Astrocyte (in vitro differentiated cells and primary cell): Measurements from ENCODE around the gene CPSF4. TPM values are rescaled to one million over a fixed set of nuclear protein-coding genes. Genes with fewer than 3 reads are reported as not detected.

ENCODE experiments used
- DNase-seq: peaks from one replicate; pipeline ENCODE4 v3.0.0-alpha.2; 2010; ENCODE audit warnings: low read depth
- FAIRE-seq: peaks from 2 replicates; lab custom pipeline; 2011; peaks lifted over from hg19 to GRCh38; lab: Jason Lieb, UNC
- H2AFZ ChIP-seq: 2 replicates; pipeline ENCODE4 v1.6.0; 2012; ENCODE audit warnings: low read depth, low read length, inconsistent platforms
- H3K27ac ChIP-seq: 2 replicates; pipeline ENCODE4 v1.5.1; 2011; ENCODE audit warnings: low read depth, low read length, inconsistent platforms
- H3K27me3 ChIP-seq: 2 replicates; pipeline ENCODE4 v1.6.0; 2011; ENCODE audit warnings: low read length, inconsistent platforms; ENCODE audit not compliant: insufficient read depth
- H3K36me3 ChIP-seq: 2 replicates; pipeline ENCODE4 v1.5.1; 2011; ENCODE audit warnings: low read length, inconsistent platforms; ENCODE audit not compliant: insufficient read depth
- H3K4me1 ChIP-seq: 2 replicates; pipeline ENCODE4 v1.5.1; 2011; ENCODE audit warnings: low read length, inconsistent platforms; ENCODE audit not compliant: insufficient read depth
- H3K4me2 ChIP-seq: 2 replicates; pipeline ENCODE4 v1.6.0; 2012; ENCODE audit warnings: low read length, inconsistent platforms
- H3K4me3 ChIP-seq: 2 replicates; pipeline ENCODE4 v1.5.1; 2011; ENCODE audit warnings: low read depth, mild to moderate bottlenecking, low read length, inconsistent platforms; ENCODE audit not compliant: insufficient read depth
- H3K79me2 ChIP-seq: 2 replicates; pipeline ENCODE4 v1.6.0; 2012; ENCODE audit warnings: mild to moderate bottlenecking, low read length, inconsistent platforms; ENCODE audit not compliant: insufficient read depth
- H3K9ac ChIP-seq: 2 replicates; pipeline ENCODE4 v1.6.0; 2012; ENCODE audit warnings: mild to moderate bottlenecking, low read length, inconsistent platforms
- H3K9me3 ChIP-seq: 2 replicates; pipeline ENCODE4 v1.5.1; 2012; ENCODE audit warnings: low read depth, mild to moderate bottlenecking, low read length, inconsistent platforms; ENCODE audit not compliant: insufficient read depth
- H4K20me1 ChIP-seq: 2 replicates; pipeline ENCODE4 v1.6.0; 2012; ENCODE audit warnings: low read length, inconsistent platforms; ENCODE audit not compliant: insufficient read depth
- H3K27ac Mint-ChIP-seq: one replicate; pipeline ENCODE4 v1.8.0; 2021; ENCODE audit warnings: mild to moderate bottlenecking, mixed read lengths; ENCODE audit not compliant: unreplicated experiment
- H3K27me3 Mint-ChIP-seq: one replicate; pipeline ENCODE4 v1.8.0; 2021; ENCODE audit warnings: low read depth, mixed read lengths; ENCODE audit not compliant: unreplicated experiment
- H3K36me3 Mint-ChIP-seq: one replicate; pipeline ENCODE4 v1.8.0; 2021; ENCODE audit warnings: low read depth, mixed read lengths; ENCODE audit not compliant: unreplicated experiment
- H3K4me1 Mint-ChIP-seq: one replicate; pipeline ENCODE4 v1.8.0; 2021; ENCODE audit warnings: low read depth, mixed read lengths; ENCODE audit not compliant: unreplicated experiment
- H3K4me3 Mint-ChIP-seq: one replicate; pipeline ENCODE4 v1.8.0; 2021; ENCODE audit warnings: mild to moderate bottlenecking, moderate library complexity, mixed read lengths; ENCODE audit not compliant: unreplicated experiment
- H3K9me3 Mint-ChIP-seq: one replicate; pipeline ENCODE4 v1.8.0; 2021; ENCODE audit warnings: mild to moderate bottlenecking, mixed read lengths; ENCODE audit not compliant: unreplicated experiment
- EZH2 ChIP-seq: IDR thresholded peaks from 2 replicates; pipeline ENCODE4 v1.6.1; 2012; ENCODE audit warnings: mild to moderate bottlenecking, low read length, inconsistent platforms; ENCODE audit not compliant: insufficient read depth
- total RNA-seq: library from RNA; stranded (reverse); gene quantifications from 2 replicates; pipeline ENCODE4 v1.2.1, GENCODE V29; 2021
- TF ChIP-seq, protein P1 (sequence below): IDR thresholded peaks from 2 replicates; pipeline ENCODE4 v1.5.1; 2011; ENCODE audit warnings: low read depth, mild to moderate bottlenecking, inconsistent platforms, low read length, moderate library complexity; ENCODE audit not compliant: insufficient read depth

CPSF4 gene
- total RNA-seq, 1 donor from 2014 or later, result 46.8 TPM

DNA sequence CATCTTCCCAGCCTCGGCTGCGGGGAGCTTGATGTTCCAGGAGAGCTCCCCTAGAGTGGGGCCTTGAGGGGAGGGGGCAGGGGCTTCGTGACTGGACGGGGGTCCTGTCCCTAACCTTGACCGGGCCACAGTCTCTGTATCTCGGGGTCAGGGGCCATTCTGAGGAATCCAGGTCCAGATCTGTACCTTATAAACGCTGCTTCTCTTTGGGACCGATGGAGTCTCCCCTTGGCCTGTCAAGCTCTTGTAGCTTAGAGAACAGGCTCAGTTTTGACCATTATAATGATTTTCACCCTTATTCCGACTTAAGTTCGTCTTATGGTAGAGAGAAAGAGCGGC lies 66.5 kb downstream of the CPSF4 start:
- H3K9me3 Mint-ChIP-seq, result no peaks in the 10 kb centered on the region
- FAIRE-seq, result no peak
- H3K27ac Mint-ChIP-seq, result peak overlapping the region; percentile 91
- H3K4me1 ChIP-seq, result peaks cover 13% of the 10 kb centered on the region
- H3K27ac ChIP-seq, result peak overlapping the region; percentile 93
- H3K79me2 ChIP-seq, result peaks cover 63% of the 10 kb centered on the region
- H3K9me3 ChIP-seq, result no peaks in the 10 kb centered on the region
- H3K27me3 Mint-ChIP-seq, result no peaks in the 10 kb centered on the region
- no peaks in the 10 kb centered on the region for H3K36me3 ChIP-seq
- peaks cover 3% of the 10 kb centered on the region for H4K20me1 ChIP-seq
- H3K4me3 ChIP-seq, result peak overlapping the region; percentile 89
- H3K4me3 Mint-ChIP-seq, result peak overlapping the region; percentile 99
- peak overlapping the region; percentile 92 for H2AFZ ChIP-seq
- H3K4me2 ChIP-seq, result peak overlapping the region; percentile 94
- peaks cover 3% of the 10 kb centered on the region for H3K36me3 Mint-ChIP-seq
- H3K27me3 ChIP-seq, result no peaks in the 10 kb centered on the region
- TF ChIP-seq EZH2, result no peak
- TF ChIP-seq, protein P1, sequence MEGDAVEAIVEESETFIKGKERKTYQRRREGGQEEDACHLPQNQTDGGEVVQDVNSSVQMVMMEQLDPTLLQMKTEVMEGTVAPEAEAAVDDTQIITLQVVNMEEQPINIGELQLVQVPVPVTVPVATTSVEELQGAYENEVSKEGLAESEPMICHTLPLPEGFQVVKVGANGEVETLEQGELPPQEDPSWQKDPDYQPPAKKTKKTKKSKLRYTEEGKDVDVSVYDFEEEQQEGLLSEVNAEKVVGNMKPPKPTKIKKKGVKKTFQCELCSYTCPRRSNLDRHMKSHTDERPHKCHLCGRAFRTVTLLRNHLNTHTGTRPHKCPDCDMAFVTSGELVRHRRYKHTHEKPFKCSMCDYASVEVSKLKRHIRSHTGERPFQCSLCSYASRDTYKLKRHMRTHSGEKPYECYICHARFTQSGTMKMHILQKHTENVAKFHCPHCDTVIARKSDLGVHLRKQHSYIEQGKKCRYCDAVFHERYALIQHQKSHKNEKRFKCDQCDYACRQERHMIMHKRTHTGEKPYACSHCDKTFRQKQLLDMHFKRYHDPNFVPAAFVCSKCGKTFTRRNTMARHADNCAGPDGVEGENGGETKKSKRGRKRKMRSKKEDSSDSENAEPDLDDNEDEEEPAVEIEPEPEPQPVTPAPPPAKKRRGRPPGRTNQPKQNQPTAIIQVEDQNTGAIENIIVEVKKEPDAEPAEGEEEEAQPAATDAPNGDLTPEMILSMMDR, result no peak
- peak overlapping the region; percentile 91 for H3K9ac ChIP-seq
- no peak for DNase-seq
- H3K4me1 Mint-ChIP-seq, result peaks cover 13% of the 10 kb centered on the region

Other genes starting within 250 kb of the CPSF4 start
- not detected in 2 replicates for gene KPNA7, start 230.8 kb upstream of the CPSF4 start, total RNA-seq
- 0.11 and 0.24 TPM in 2 replicates for gene MYH16, start 166.1 kb upstream of the CPSF4 start, total RNA-seq
- gene ARPC1A, start 113.0 kb upstream of the CPSF4 start, total RNA-seq, result 185 and 198 TPM in 2 replicates
- 170 and 175 TPM in 2 replicates for gene ARPC1B, start 64.2 kb upstream of the CPSF4 start, total RNA-seq
- gene PDAP1, start 30.3 kb upstream of the CPSF4 start, total RNA-seq, result 106 and 111 TPM in 2 replicates
- 167 and 176 TPM in 2 replicates for gene BUD31, start 30.0 kb upstream of the CPSF4 start, total RNA-seq
- 5.8 and 7.4 TPM in 2 replicates for gene PTCD1, start 145 bp upstream of the CPSF4 start, total RNA-seq
- 307 and 329 TPM in 2 replicates for gene ATP5MF, start 27.2 kb downstream of the CPSF4 start, total RNA-seq
- gene ZNF789, start 33.9 kb downstream of the CPSF4 start, total RNA-seq, result 18.3 and 21.7 TPM in 2 replicates
- 20.0 and 25.7 TPM in 2 replicates for gene ZNF394, start 61.3 kb downstream of the CPSF4 start, total RNA-seq
- gene ZKSCAN5, start 65.7 kb downstream of the CPSF4 start, total RNA-seq, result 15.3 and 16.4 TPM in 2 replicates
- gene FAM200A, start 113.2 kb downstream of the CPSF4 start, total RNA-seq, result 4.7 TPM in 2 replicates
- gene ZNF655, start 119.7 kb downstream of the CPSF4 start, total RNA-seq, result 54.1 and 59.7 TPM in 2 replicates
- gene TMEM225B, start 159.3 kb downstream of the CPSF4 start, total RNA-seq, result 0.23 and 0.43 TPM in 2 replicates
- 13.3 and 14.6 TPM in 2 replicates for gene ZSCAN25, start 178.0 kb downstream of the CPSF4 start, total RNA-seq
- gene CYP3A5, start 241.1 kb downstream of the CPSF4 start, total RNA-seq, result 0.07 TPM in 1 of 2 replicates, not detected in the other